ENCODE results near the gene PHLDA3. TPM values are rescaled to one million over a fixed set of nuclear protein-coding genes. Genes with fewer than 3 reads are reported as not detected.
A peak's percentile ranks its signal among the peaks of the same experiment; 100 is the strongest.

Gene PHLDA3
- total and polyA plus RNA-seq, 4 donors = 14.4 to 82.7 (median 49.0) TPM

DNA sequence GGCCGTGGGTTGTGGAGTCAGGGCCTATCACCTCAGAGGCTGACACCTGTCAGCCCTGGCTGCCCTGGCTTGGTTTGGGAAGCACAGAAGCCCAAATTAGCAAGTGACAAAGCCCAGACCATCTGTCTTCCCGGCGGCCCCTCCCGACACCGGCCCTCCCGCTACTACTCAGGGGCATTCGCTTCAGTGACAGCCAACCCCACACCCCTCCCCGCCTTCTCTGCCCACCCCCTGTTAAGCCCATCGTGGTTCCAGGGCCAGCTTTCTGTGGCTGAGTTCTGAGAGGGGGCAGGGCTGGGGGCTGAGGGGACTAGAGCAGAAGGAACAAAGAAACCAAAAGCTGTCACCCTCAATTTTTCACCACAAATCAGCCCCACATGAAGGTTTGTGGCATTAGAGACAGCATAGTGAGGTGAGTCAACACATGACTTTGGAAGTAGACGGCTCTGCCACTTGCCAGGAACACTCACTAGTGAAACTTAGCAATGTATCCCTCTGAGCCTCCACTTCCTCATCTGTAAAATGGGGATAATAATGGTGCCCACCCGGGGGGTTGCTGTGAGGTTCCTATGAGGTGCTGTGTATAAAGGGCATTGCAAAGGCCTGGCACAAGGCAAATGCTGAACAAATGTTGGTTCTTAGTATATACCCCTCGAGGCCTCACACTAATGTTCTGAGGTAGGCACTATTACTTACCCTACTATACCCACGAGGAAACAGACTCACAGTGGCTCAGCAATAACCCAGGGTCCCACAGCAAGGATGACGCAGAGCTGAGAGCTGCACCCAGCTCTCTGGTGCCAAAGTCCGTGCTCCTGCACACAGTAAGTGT lies 42.3 kb downstream of the PHLDA3 start:
- Histone ChIP-seq H3K9me3 (ENCODE audit: control insufficient read depth, insufficient read depth, low read length) (no peaks in the 10 kb centered on the region), H3K27me3 (ENCODE audit: control insufficient read depth, insufficient read depth, low read length) (no peaks in the 10 kb centered on the region), H3K4me1 (ENCODE audit: control insufficient read depth, insufficient read depth, low read length) (no peaks in the 10 kb centered on the region), H3K36me3 (ENCODE audit: control insufficient read depth, insufficient read depth, low read length) (no peaks in the 10 kb centered on the region), H3K27ac (ENCODE audit: low read depth, low read length) (no peak overlapping the region), H3K4me3 (ENCODE audit: low read depth, low read length) (no peak overlapping the region)
- WGBS (ENCODE audit: insufficient coverage) = 43% methylated on average over 8 of the region's 15 CpGs
- DNase-seq (ENCODE audit: low read depth in 4 of 6, low spot score in 6 of 6) = peak in 1 of 6 donors; percentile 35

DNA sequence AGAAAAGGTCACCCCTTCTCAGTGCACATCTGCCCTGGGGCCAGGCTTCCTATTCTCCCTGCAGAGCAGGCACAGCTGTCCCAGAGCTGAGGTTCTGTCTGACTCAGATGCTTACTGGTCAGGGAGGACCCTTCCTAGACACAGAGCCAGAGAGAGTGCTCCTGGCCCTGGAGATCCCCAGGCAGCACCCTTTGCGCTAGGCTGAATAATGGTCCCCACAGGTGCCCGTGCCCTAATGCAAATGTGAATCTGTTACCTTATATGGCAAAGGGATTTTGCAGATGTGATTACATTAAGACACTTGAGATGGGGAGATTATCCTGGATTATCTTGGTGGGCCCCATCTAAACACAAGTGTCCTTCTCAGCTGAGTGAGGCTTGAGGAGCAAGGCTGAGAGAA lies 44.8 kb downstream of the PHLDA3 start:
- Histone ChIP-seq H3K4me1 (ENCODE audit: control insufficient read depth, insufficient read depth, low read length) (peaks cover 16% of the 10 kb centered on the region), H3K9me3 (ENCODE audit: control insufficient read depth, insufficient read depth, low read length) (no peaks in the 10 kb centered on the region), H3K36me3 (ENCODE audit: control insufficient read depth, insufficient read depth, low read length) (no peaks in the 10 kb centered on the region), H3K4me3 (ENCODE audit: low read depth, low read length) (no peak overlapping the region), H3K27ac (ENCODE audit: low read depth, low read length) (no peak overlapping the region), H3K27me3 (ENCODE audit: control insufficient read depth, insufficient read depth, low read length) (no peaks in the 10 kb centered on the region)
- DNase-seq (ENCODE audit: low read depth in 4 of 6, low spot score in 6 of 6) = no peak
- WGBS (ENCODE audit: insufficient coverage) = 100% methylated on average over 2 of the region's 2 CpGs

DNA sequence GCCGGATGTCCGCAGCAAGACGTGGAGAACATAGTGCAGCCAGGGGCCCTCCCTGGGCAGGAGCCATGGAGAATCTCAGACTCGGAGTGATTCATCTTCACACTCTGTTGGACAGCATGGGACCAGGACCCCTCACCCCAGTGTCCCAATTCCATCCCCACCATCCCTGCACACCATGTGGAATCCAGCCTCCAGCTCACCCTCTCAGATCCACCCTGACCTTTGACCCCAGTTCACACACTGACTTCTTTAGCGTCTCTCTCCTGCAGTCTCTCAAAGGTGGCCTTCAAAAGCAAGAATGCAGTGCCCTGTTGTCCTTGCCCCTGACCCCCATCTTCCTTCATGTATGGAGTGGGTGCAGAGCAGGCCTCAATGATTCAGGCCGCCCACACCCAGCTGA lies 45.3 kb downstream of the PHLDA3 start:
- Histone ChIP-seq H3K27ac (ENCODE audit: low read depth, low read length) (no peak overlapping the region), H3K9me3 (ENCODE audit: control insufficient read depth, insufficient read depth, low read length) (no peaks in the 10 kb centered on the region), H3K36me3 (ENCODE audit: control insufficient read depth, insufficient read depth, low read length) (no peaks in the 10 kb centered on the region), H3K4me3 (ENCODE audit: low read depth, low read length) (no peak overlapping the region), H3K27me3 (ENCODE audit: control insufficient read depth, insufficient read depth, low read length) (no peaks in the 10 kb centered on the region), H3K4me1 (ENCODE audit: control insufficient read depth, insufficient read depth, low read length) (peaks cover 17% of the 10 kb centered on the region)
- WGBS (ENCODE audit: insufficient coverage) = 83% methylated on average over 6 of the region's 6 CpGs
- no peak for DNase-seq (ENCODE audit: low read depth in 4 of 6, low spot score in 6 of 6)

DNA sequence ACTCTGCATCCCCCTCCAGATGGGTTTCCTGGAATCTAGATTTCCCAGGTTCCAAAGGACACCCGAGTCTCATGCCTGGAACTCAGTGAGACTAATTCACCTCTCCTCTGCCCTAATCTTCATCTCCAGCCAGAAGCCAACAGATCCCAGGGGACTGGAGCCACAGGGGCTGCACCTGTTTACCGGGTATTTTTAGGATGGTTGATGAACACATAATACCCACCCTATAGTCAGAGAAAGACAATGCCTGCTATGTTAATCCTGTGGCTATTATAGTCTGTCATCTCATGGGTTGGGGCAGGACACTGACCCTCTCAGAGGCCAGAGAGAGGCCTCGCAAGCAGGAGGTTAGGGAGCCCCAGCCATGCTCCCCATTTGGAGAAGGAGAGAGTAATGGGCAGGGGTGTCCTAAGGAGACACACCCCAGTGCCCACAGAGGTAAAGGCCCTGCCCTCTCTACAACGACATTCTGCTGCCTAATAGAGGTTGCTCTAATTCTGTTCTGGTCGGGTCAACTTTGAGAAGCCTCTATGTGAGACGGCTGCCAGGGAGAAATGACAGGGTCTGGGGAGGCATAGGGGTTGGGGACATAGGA lies 46.5 kb downstream of the PHLDA3 start:
- whole genome bisulfite sequencing (ENCODE audit: insufficient coverage) = 76% methylated on average over 2 of the region's 6 CpGs
- Histone ChIP-seq H3K4me3 (ENCODE audit: low read depth, low read length) (no peak overlapping the region), H3K9me3 (ENCODE audit: control insufficient read depth, insufficient read depth, low read length) (no peaks in the 10 kb centered on the region), H3K4me1 (ENCODE audit: control insufficient read depth, insufficient read depth, low read length) (peaks cover 17% of the 10 kb centered on the region), H3K36me3 (ENCODE audit: control insufficient read depth, insufficient read depth, low read length) (no peaks in the 10 kb centered on the region), H3K27ac (ENCODE audit: low read depth, low read length) (no peak overlapping the region), H3K27me3 (ENCODE audit: control insufficient read depth, insufficient read depth, low read length) (no peaks in the 10 kb centered on the region)
- DNase-seq (ENCODE audit: low read depth in 4 of 6, low spot score in 6 of 6) = no peak

DNA sequence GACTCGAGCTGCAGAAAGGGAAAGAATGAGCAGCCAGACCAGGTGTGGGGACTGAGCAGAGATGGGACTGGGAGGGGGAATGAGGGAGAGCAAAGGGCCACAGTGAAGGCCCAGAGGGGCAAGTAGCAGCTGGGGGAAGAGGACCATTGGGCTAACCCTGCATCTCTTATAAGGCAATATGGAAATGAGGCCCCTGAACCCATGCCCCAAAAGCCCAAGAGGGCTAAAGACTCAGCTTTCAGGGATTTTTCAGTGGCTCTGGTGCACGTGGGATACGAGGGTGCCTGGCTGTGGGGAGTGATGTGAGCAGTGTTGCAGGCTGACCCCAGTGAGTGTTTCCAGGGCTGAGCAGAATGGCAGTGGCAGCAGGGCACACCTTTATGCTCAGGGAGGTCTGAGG lies 47.0 kb downstream of the PHLDA3 start:
- Histone ChIP-seq H3K4me1 (ENCODE audit: control insufficient read depth, insufficient read depth, low read length) (peaks cover 17% of the 10 kb centered on the region), H3K36me3 (ENCODE audit: control insufficient read depth, insufficient read depth, low read length) (no peaks in the 10 kb centered on the region), H3K9me3 (ENCODE audit: control insufficient read depth, insufficient read depth, low read length) (no peaks in the 10 kb centered on the region), H3K27ac (ENCODE audit: low read depth, low read length) (no peak overlapping the region), H3K27me3 (ENCODE audit: control insufficient read depth, insufficient read depth, low read length) (no peaks in the 10 kb centered on the region), H3K4me3 (ENCODE audit: low read depth, low read length) (no peak overlapping the region)
- WGBS (ENCODE audit: insufficient coverage) = 59% methylated on average over 3 of the region's 3 CpGs
- no peak for DNase-seq (ENCODE audit: low read depth in 4 of 6, low spot score in 6 of 6)

DNA sequence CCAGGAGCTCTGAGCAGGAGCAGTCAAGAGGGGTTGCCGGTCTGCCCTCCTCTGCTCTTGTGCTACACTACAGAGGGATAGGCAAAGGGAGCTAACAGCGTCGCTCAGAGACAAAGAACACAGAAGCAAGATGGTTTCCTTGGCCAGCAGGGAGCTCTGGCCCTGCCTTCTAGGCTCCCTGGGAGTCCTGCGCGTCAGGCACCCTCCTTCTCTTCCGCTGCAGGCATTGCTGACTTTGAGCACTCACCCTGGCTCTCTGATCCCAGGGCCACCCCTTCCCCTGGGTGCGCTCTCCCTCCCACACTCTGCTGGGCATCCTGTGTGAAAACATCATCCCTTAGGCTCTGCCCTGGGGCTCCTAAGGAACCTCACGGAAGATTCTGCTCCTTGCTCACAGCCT lies 47.9 kb downstream of the PHLDA3 start:
- H3K4me1 ChIP-seq (ENCODE audit: control insufficient read depth, insufficient read depth, low read length) = peaks cover 17% of the 10 kb centered on the region
- no peaks in the 10 kb centered on the region for H3K27me3 ChIP-seq (ENCODE audit: control insufficient read depth, insufficient read depth, low read length)
- H3K36me3 ChIP-seq (ENCODE audit: control insufficient read depth, insufficient read depth, low read length) = no peaks in the 10 kb centered on the region
- no peak overlapping the region for H3K4me3 ChIP-seq (ENCODE audit: low read depth, low read length)
- DNase-seq (ENCODE audit: low read depth in 4 of 6, low spot score in 6 of 6) = no peak
- 73% methylated on average over 7 of the region's 8 CpGs for WGBS (ENCODE audit: insufficient coverage)
- H3K9me3 ChIP-seq (ENCODE audit: control insufficient read depth, insufficient read depth, low read length) = no peaks in the 10 kb centered on the region
- H3K27ac ChIP-seq (ENCODE audit: low read depth, low read length) = no peak overlapping the region

DNA sequence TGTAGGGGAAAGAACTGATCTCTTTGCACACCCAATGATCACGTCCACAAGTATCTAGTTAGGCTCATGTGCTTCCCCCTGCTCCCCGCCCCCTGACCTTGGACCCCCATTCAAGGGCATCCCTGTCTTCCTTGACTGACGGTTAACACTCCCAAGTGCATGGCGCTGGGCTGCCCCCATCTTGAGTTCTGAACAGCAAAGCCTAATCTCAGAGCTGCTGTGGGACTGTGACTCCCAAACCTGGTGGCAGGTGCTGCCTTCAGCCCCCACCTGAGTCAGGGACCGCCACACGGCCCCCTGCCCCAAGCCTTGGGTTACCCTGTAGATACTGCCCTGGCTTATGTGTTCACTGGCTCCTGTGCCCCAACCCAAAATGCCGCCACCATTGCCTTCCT lies 48.4 kb downstream of the PHLDA3 start:
- Histone ChIP-seq H3K4me1 (ENCODE audit: control insufficient read depth, insufficient read depth, low read length) (peaks cover 17% of the 10 kb centered on the region), H3K9me3 (ENCODE audit: control insufficient read depth, insufficient read depth, low read length) (no peaks in the 10 kb centered on the region), H3K4me3 (ENCODE audit: low read depth, low read length) (no peak overlapping the region), H3K27ac (ENCODE audit: low read depth, low read length) (no peak overlapping the region), H3K36me3 (ENCODE audit: control insufficient read depth, insufficient read depth, low read length) (no peaks in the 10 kb centered on the region), H3K27me3 (ENCODE audit: control insufficient read depth, insufficient read depth, low read length) (no peaks in the 10 kb centered on the region)
- no peak for DNase-seq (ENCODE audit: low read depth in 4 of 6, low spot score in 6 of 6)
- 85% methylated on average over 7 of the region's 7 CpGs for WGBS (ENCODE audit: insufficient coverage)

DNA sequence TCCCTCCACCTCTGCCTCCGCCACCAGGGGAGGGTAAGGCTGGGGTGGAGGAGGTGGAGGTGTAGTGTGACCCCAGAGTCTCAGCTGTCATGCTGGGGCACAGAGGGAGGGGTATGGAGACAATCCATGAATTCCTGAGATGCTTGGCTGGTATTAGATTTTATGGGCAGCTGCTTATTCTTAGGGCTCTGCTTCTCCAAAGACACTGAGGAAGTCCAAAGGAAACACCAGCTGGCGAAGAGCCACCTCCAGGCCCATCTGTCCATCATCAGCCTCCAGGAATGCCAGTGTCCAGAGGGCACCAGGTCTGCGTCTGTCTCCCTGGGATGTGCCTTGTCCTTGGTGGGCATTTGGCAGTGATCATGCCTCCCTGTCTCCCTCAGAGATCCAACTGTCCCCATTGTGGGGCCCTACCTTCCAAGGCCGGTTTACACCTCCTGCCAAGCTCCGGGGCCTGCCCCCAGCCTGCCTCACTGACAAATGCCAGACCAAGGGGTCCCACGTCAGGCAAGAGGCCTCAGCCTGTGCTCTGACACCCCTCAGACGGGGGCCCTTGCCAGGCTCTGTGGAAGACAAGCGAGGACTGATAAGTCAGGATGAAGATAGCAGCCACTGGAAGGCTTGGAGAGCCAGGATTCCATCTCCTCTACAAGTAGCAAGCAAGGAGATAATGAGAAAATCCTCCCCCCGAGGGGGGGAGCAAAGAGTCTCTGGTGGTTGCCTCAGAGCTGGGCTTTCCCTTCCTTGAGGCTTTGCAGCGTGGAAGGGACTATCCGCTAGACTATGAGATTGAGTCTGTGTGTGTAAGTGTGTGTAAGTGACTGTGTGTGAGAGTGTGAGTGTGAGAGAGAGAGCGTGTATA lies 49.0 kb downstream of the PHLDA3 start:
- H3K9me3 ChIP-seq (ENCODE audit: control insufficient read depth, insufficient read depth, low read length) = no peaks in the 10 kb centered on the region
- H3K4me1 ChIP-seq (ENCODE audit: control insufficient read depth, insufficient read depth, low read length) = peaks cover 17% of the 10 kb centered on the region
- no peaks in the 10 kb centered on the region for H3K27me3 ChIP-seq (ENCODE audit: control insufficient read depth, insufficient read depth, low read length)
- DNase-seq (ENCODE audit: low read depth in 4 of 6, low spot score in 6 of 6) = no peak
- H3K27ac ChIP-seq (ENCODE audit: low read depth, low read length) = no peak overlapping the region
- no peak overlapping the region for H3K4me3 ChIP-seq (ENCODE audit: low read depth, low read length)
- WGBS (ENCODE audit: insufficient coverage) = 79% methylated on average over 6 of the region's 12 CpGs
- H3K36me3 ChIP-seq (ENCODE audit: control insufficient read depth, insufficient read depth, low read length) = no peaks in the 10 kb centered on the region

DNA sequence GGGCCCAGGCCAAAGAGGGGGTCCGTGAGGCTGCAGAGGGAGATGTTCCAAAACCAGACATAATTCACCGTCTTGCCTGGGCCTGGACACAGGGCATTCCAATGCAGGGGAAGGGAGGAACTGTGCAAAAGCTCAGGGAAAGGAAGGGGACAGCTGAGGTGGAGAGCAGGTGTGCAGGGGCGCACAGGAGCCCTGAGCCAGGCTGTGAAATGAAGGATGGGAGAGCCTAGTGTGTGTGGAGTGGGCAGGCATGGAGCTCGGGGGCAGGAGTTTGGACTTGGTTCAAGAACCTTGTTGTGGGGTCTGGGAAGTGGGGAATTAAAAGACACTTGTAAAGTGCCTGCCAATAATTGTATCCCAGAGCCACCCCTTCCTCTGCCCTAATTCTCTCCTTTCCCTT lies 49.7 kb downstream of the PHLDA3 start:
- Histone ChIP-seq H3K27ac (ENCODE audit: low read depth, low read length) (no peak overlapping the region), H3K36me3 (ENCODE audit: control insufficient read depth, insufficient read depth, low read length) (no peaks in the 10 kb centered on the region), H3K4me1 (ENCODE audit: control insufficient read depth, insufficient read depth, low read length) (peaks cover 17% of the 10 kb centered on the region), H3K4me3 (ENCODE audit: low read depth, low read length) (no peak overlapping the region), H3K27me3 (ENCODE audit: control insufficient read depth, insufficient read depth, low read length) (no peaks in the 10 kb centered on the region), H3K9me3 (ENCODE audit: control insufficient read depth, insufficient read depth, low read length) (no peaks in the 10 kb centered on the region)
- 68% methylated on average over 3 of the region's 4 CpGs for WGBS (ENCODE audit: insufficient coverage)
- DNase-seq (ENCODE audit: low read depth in 4 of 6, low spot score in 6 of 6) = no peak
